Activated CD4-positive, CD25-positive, alpha-beta regulatory T cell treated with anti-CD3 and anti-CD28 coated beads, Interleukin-2, amount 50 U/mL, for 72 hours (primary cell): ENCODE measurements around the gene KDM4C.

Experiments used
- DNase-seq: peaks from one replicate; pipeline ENCODE4 v3.0.0; 2021

KDM4C gene

DNA sequence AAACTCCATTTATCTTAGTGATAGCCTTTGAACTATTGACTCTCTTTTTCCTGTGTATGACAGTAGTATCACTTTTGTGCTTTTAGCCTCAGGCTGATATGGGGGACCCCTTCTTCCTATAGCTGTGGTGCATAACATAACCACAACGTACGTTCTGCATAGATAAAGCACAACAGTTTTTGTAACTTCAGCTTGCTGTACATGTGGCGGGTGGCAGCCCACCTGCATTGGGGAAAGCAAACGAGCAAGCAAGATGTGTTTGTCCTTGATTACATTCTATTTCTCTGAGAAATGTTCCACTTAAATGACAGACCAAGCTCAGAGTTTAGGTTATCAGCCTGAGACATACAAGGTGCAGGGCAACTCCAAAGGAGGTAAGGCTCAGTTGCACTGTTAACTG, 309.4 kb downstream of the KDM4C start:
- DNase-seq, result no peak

DNA sequence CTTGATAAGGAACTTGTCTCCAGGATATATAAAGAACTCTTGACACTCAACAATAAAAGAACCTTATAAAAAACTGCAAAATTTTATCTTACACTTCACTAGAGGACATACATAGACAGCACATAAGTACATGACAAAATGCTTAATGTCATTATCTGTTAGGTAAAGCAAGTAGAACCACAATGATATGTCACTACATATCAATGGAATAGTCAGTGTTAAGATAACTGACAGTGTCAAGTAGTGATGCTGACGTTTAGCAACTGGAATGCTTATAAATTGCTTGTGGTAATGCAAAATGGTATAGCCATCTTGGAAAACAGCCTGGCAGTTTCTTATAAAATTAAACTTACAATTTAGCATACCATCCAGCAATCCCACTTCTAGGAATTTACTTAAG, 314.1 kb downstream of the KDM4C start:
- no peak for DNase-seq

DNA sequence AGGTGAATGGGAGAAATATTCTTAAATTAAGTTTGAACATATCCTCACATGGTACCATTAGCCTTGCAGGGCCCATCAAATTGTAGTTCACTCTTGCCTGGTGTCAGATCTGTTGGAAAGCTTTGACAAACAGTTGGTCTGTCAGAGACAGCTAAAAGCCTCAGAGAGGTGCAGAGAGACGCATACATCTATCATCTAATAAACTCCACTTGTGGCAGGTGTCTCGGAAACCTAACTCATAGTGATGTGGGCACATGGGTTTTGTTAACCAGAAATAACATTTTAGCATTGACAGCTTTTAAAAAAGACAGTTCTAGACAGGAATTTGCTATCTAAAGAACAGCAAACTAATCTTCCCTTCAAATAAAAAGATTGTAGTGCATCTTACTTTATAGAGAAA, 315.9 kb downstream of the KDM4C start:
- DNase-seq, result no peak

DNA sequence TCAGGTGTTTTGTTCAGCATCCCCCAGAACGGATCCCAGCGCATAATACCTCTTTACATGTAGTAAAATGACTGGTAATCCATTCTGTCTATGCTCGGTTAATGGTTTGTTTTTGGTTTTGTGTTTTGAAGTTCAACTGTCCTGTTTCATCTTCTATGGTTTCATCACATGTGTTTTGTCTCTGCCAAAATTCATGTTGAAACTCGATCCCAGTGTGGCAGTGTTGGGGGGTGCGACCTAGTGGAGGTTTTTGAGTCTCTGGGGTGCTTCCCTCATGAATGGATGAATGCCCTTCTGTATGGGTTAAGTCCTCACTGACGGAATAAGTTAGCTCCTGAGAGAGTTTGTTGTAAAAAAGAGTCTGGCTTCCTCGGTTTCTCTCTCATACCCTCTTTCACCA, 317.4 kb downstream of the KDM4C start:
- no peak for DNase-seq

GRCh38 chr9:7079051-7079450, 321.3 kb downstream of the KDM4C start:
- DNase-seq, result no peak

GRCh38 chr9:7081065-7081600, 323.4 kb downstream of the KDM4C start:
- DNase-seq, result no peak

GRCh38 chr9:7083192-7083591, 325.4 kb downstream of the KDM4C start:
- no peak for DNase-seq

DNA sequence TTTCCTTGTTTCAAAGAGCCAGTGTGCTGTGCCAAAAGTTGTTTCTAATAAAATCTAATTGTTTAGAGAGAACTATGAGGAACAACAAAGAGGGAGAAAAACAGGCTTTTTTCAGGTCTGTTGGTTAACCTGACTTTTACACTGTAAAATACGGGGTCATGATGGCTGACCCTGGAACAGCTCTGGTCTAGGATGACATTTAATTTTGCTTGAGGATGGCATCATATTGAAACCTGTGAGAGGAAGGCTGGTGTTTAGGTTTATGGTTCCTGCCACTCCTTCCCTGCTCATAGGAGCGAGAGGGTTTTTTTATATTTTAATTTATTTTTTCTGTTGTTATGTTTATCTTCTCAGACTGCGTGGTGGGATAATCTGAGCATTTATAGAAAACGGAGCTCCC, 327.6 kb downstream of the KDM4C start:
- no peak for DNase-seq

- DNase-seq, result no peak
Observed at GRCh38 chr9:7086389-7086788, 328.6 kb downstream of the KDM4C start.

- no peak for DNase-seq
Observed at GRCh38 chr9:7088611-7089010, 330.8 kb downstream of the KDM4C start.

DNA sequence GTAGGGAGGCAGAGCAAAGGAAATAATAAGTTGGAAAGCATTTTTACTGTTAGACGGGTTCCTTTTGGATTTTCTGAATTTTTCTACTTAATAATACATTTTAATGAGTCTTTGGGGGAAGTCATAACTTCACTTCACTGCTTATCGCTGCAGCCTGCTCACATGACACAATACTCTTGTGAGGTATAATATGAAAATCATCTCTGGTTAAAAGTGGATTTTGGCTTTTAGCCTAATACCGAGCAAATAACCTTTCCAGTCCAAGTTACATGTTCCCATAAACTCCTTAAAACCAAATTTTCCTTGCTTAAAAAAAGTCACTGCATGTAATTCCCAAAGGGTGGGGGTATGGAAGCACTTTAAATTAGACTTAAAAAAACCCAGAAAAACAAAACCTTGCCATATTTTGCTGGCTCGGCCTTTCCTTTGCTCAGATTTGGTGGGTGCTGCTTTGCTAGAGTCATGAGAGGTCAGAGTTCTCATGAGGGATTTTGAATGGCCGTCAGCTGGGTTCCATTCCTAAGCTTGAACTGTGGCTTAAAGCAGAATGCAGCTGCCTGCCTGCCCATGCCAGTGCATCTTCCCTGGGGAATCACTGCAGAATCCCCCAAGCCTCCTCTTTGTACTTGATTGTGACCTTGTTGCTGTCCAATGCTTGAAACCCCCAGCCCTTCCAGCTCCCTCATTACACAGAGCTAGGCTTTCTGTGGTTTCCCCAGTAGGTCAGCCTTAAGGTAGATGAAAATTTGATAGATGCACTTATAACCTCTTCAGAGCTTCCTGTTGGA, 331.8 kb downstream of the KDM4C start:
- DNase-seq, result no peak

DNA sequence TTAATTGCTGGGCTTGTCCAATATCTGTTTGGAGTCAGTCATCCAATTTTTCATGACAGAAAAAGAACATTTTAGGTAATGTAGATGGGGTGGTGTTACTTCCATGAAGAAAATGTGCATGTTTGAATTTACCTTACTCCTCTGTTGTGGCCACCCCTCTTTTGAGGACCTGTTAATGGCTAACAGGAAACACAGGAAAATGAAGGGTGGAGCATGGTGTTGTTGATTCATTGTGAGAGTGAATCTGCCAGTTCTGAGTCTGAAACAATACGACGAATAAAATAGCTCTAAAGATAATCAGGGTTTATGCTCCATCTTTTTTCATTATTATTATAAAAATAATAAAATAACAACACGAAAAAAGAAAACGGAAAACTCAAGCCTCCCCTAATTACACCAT, 335.3 kb downstream of the KDM4C start:
- DNase-seq, result no peak

GRCh38 chr9:7094052-7094451, 336.3 kb downstream of the KDM4C start:
- no peak for DNase-seq

DNA sequence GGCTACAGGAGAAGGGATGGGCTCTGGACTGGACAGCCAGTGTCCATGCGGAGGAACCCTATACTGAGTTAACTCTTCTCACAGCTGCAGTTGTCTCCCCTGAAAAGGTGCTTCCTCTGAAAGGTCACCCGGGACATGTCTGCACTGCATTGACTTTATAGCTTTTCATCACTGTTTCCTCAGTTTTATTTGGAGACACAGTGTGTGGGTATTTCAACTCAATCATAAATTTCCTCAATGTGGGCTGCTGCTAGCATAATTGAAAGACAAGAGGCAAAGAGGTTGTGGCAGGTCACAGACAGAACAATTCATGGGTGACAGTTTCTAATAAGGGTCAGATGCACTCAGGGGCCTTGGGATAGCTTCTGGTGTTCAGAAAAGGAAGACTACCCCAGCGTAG, 336.8 kb downstream of the KDM4C start:
- DNase-seq, result no peak

DNA sequence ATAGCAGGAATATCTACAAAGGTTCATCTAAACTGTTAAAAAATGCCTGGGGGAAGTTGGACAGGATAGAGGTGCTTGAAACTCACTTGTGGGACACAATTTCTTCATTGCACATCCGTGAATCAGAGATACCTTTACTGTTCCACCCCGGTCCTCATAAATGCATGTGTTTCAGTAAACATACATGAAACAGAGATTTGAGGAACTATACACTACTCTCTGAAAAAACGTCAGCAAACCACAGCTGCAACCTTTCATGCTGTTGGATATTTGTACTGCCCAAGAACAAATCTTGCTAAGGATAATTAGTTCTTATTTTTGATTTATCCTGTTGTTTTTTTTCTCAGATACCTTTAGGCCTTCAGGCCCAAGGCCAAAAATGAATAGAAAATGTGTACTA, 337.3 kb downstream of the KDM4C start:
- DNase-seq, result no peak

GRCh38 chr9:7097040-7097715, 339.4 kb downstream of the KDM4C start:
- DNase-seq, result no peak

- no peak for DNase-seq
Observed at GRCh38 chr9:7097785-7098752, 340.3 kb downstream of the KDM4C start.

DNA sequence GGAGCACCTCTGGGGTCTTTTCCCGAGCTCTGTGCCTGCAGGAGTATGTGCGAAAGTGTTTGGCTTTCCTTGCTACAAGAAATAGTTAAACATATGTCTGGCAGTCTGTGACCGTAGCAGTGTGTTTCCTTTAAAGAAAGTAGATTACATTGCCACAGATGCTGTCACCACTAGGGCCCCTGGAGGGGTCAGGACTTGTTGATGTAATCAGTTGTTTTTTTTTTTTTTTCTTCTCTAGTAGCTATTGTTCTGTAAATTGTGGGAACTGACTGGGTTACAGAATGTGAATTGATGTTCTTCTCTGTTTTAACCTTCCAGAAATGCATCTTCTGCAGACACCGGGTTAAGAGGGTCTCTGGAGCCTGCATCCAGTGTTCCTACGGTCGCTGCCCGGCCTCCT, 345.6 kb downstream of the KDM4C start:
- DNase-seq, result no peak

- no peak for DNase-seq
Observed at GRCh38 chr9:7103771-7104170, 346.0 kb downstream of the KDM4C start.

- DNase-seq, result no peak
Observed at GRCh38 chr9:7104625-7105024, 346.9 kb downstream of the KDM4C start.

- no peak for DNase-seq
Observed at GRCh38 chr9:7105095-7105494, 347.3 kb downstream of the KDM4C start.

DNA sequence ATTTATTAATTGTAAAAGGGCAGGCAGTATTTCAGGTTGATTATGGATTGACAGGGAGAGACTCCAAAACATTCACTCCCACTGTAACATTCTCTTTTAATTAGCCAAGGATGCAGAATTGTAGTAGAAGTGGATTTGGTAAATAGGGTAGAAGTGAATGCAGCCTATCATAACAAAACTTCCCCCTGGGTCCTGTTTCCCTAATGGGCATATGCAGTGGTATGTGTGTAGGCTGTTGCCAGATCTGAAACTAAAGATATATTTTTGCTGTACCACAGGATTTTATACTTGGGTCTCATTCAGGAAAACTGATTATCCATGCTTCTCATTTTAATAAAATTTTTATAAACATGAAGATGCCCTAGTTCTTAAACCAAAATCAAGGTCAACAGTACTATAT, 351.2 kb downstream of the KDM4C start:
- no peak for DNase-seq

DNA sequence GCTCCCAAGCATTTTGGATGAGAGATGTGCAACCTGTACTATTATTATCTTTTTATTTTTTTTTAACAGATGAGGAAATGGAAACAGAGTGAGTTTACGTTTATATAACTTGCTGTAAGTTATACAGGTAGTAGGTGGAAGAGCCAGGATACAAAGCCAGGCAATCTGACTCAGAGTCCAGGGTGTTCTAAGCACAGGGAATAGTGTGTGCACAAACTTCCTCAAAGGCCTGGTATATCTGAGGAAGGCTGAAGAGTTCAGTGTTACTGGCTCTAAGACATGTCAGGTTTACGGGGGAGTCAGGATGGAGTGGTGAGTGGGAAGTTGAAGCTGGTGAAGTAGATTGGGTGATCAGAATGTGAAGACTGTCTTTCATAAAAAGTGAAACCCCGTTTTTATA, 353.6 kb downstream of the KDM4C start:
- DNase-seq, result no peak
